K562 (cell line): ENCODE measurements around the gene STMN3. TPM values are rescaled to one million over a fixed set of nuclear protein-coding genes. Genes with fewer than 3 reads are reported as not detected.

ENCODE experiments used
- ATAC-seq: fragments of 200-7000 bp; cut with Tn5 transposase; 3 replicates; pipeline ENCODE4 v1.9.1; 2020; ENCODE audit warnings: moderate library complexity
- BruUV-seq: library from RNA; stranded (reverse); fragments of 400-500 nt; replicated peaks from 2 replicates; lab custom pipeline; 2021; lab: Mats Ljungman, UMichigan
- CTCF ChIA-PET: fragments of 300-600 bp; formaldehyde crosslinking; extraction: SDS; loops from one replicate; lab custom pipeline; 2021; ENCODE audit warnings: low intra/inter-chr PET ratio; lab: Yijun Ruan, JAX
- POLR2A ChIA-PET: fragments of 300-600, 350-650 bp; sonication (Branson Sonifier 250); formaldehyde crosslinking; extraction: SDS; loops from one replicate; lab custom pipeline; 2021; ENCODE audit warnings: antibody characterized with exemption, inconsistent platforms; lab: Yijun Ruan, JAX
- DNase-seq, 4 experiments: peaks; one replicate each; pipeline versions ENCODE4 v3.0.0 to v3.0.0-alpha.2; 2011 to 2018; ENCODE audit warnings: low spot score in 3 of 4, mixed read lengths in 3 of 4; ENCODE audit errors: extremely low read depth in 1 of 4
- FAIRE-seq: peaks from 2 replicates; lab custom pipeline; 2011; peaks lifted over from hg19 to GRCh38; lab: Jason Lieb, UNC
- H2AFZ ChIP-seq: 2 replicates; pipeline ENCODE4 v1.6.0; 2011; ENCODE audit warnings: low read depth, low read length, control low read depth, inconsistent platforms
- H3K27ac ChIP-seq: fragments of 200-600 bp; 3 replicates; pipeline ENCODE4 v1.8.0; 2011; ENCODE audit warnings: low read depth, mild to moderate bottlenecking, control low read depth, inconsistent platforms, low read length, moderate library complexity, mixed read lengths; ENCODE audit errors: extremely low read depth
- H3K27me3 ChIP-seq, 2 experiments: fragments of 300-600 bp in 1 of 2; 2 replicates in 1 of 2; 3 replicates in 1 of 2; pipeline versions ENCODE4 v1.6.0 to v1.8.0; 2011; ENCODE audit warnings: inconsistent platforms in 2 of 2, low read length in 2 of 2, mild to moderate bottlenecking in 1 of 2, mixed read lengths in 1 of 2, moderate library complexity in 1 of 2; ENCODE audit not compliant: control insufficient read depth in 2 of 2, insufficient read depth in 2 of 2
- H3K36me3 ChIP-seq: fragments of 300-600 bp; 3 replicates; pipeline ENCODE4 v1.8.0; 2011; ENCODE audit warnings: mild to moderate bottlenecking, low read length, inconsistent platforms; ENCODE audit not compliant: control insufficient read depth, insufficient read depth
- H3K4me1 ChIP-seq, 2 experiments: fragments of 200-600 bp in 1 of 2; replicated peaks in 1 of 2; 2 replicates in 1 of 2; 3 replicates in 1 of 2; pipeline versions ENCODE4 v1.5.1 to v1.8.0; 2011; ENCODE audit warnings: inconsistent platforms in 2 of 2, low read length in 2 of 2, mild to moderate bottlenecking in 1 of 2, mixed read lengths in 1 of 2, moderate library complexity in 1 of 2; ENCODE audit not compliant: control insufficient read depth in 2 of 2, insufficient read depth in 2 of 2
- H3K4me2 ChIP-seq: 2 replicates; pipeline ENCODE4 v1.6.1; 2011; ENCODE audit warnings: low read length, control low read depth, inconsistent platforms, mixed read lengths; ENCODE audit not compliant: insufficient read depth
- H3K4me3 ChIP-seq: fragments of 200-600 bp; sonication (generic), shearing (Covaris generic); 2 replicates; pipeline ENCODE4 v1.5.1; 2016; ENCODE audit warnings: control low read depth, inconsistent platforms
- H3K79me2 ChIP-seq: fragments of 200-600 bp; 3 replicates; pipeline ENCODE4 v1.8.0; 2011; ENCODE audit warnings: low read length, inconsistent platforms; ENCODE audit not compliant: control insufficient read depth, insufficient read depth
- H3K9ac ChIP-seq, 2 experiments: 2 replicates each; pipeline versions ENCODE4 v1.6.0 to v1.6.1; 2011; ENCODE audit warnings: low read depth in 2 of 2, low read length in 2 of 2, control low read depth in 1 of 2, inconsistent platforms in 1 of 2, mild to moderate bottlenecking in 1 of 2, mixed read lengths in 1 of 2; ENCODE audit not compliant: insufficient read depth in 1 of 2
- H3K9me1 ChIP-seq: one replicate; pipeline ENCODE4 v1.6.0; 2011; ENCODE audit warnings: inconsistent platforms, mild to moderate bottlenecking, low read length, moderate library complexity; ENCODE audit not compliant: control insufficient read depth, insufficient read depth
- H3K9me3 ChIP-seq: replicated peaks from 2 replicates; pipeline ENCODE4 v1.5.1; 2011; ENCODE audit warnings: low read depth, low read length, inconsistent platforms; ENCODE audit not compliant: control insufficient read depth, insufficient read depth
- H4K20me1 ChIP-seq: replicated peaks from 2 replicates; pipeline ENCODE4 v1.6.1; 2011; ENCODE audit warnings: low read length, inconsistent platforms, mixed read lengths; ENCODE audit not compliant: control insufficient read depth, insufficient read depth
- POLR2A ChIP-seq: fragments of 450-650 bp; conservative IDR thresholded peaks from 2 replicates; pipeline ENCODE4 v1.6.1; 2016
- ZNF583 ChIP-seq: fragments of 250-450 bp; sonication (Bioruptor Pico); IDR thresholded peaks from 2 replicates; pipeline ENCODE4 v1.4.0; 2020
- WGBS: fragments of 100-300 bp; shearing (Covaris generic); methylation state at CpG from one replicate; pipeline ENCODE4 v1.1.6; 2016; ENCODE audit warnings: low coverage, mixed read lengths; ENCODE audit not compliant: insufficient coverage; ENCODE audit errors: missing lambda C conversion rate; 5-methylcytosine and 5-hydroxymethylcytosine counted together
- in situ Hi-C: fragments of 300-500 bp; cut with MboI; formaldehyde crosslinking; loops from 4 replicates; pipeline ENCODE4 v1.15.0; 2018; ENCODE audit warnings: inconsistent platforms, mixed read lengths
- intact Hi-C: fragments of 100-400 bp; cut with micrococcal nuclease; formaldehyde crosslinking; loops from 2 replicates; pipeline ENCODE4 v1.14.2; 2022
- polyA plus RNA-seq, 8 experiments: library from polyadenylated mRNA; depleted of rRNA in 4 of 8; stranded (reverse) in 5 of 8; unstranded in 3 of 8; fragments of >200 nt; fragmentation: Nextera tagmentation in 2 of 8; fragmentation: Illumina TruSeq in 1 of 8; extraction: Ambion mirVana in 2 of 8; extraction: Trizol in 1 of 8; gene quantifications; 2 replicates each; pipeline versions ENCODE4 v1.2.1 to v1.2.3, GENCODE V29; 2011 to 2014; ENCODE audit warnings: inconsistent platforms in 1 of 8, missing spikeins in 1 of 8
- total RNA-seq, 7 experiments: library from RNA; depleted of rRNA in 6 of 7; stranded (reverse); fragments of >200 nt in 6 of 7; fragmentation: Illumina TruSeq in 2 of 7; extraction: Trizol in 2 of 7; gene quantifications; 2 replicates each; pipeline versions ENCODE4 v1.2.1 to v1.2.3, GENCODE V29; 2011 to 2021; ENCODE audit warnings: low replicate concordance in 1 of 7

STMN3 gene
- total and polyA plus RNA-seq, 9 of the 15 experiments (the other 6 are each of a cell fraction or from before 2014, with no cell fraction given) = 0.70 to 65.6 (median 29.4) TPM

GRCh38 chr20:63639093-63639975 is 13.9 kb downstream of the STMN3 start:
- TF ChIP-seq POLR2A (peak; percentile 39; the same call in 1 of the 2 replicates), ZNF583 (no peak)

More at GRCh38 chr20:63639093-63639975, 13.9 kb downstream of the STMN3 start:
- Histone ChIP-seq H3K9ac (peak overlapping the region in 1 of 2 experiments; percentile 41; a peak in 1 of 4 replicates), H3K9me3 (no peaks in the 10 kb centered on the region), H3K4me1 (peaks cover 0 to 51% of the 10 kb centered on the region in 2 experiments; a peak in 3 of 5 replicates), H3K36me3 (peaks cover 5% of the 10 kb centered on the region; the same call in 1 of the 3 replicates), H3K4me3 (no peak overlapping the region), H3K9me1 (no peaks in the 10 kb centered on the region), H3K4me2 (no peak overlapping the region), H3K27me3 (no peaks in the 10 kb centered on the region), H3K27ac (no peak overlapping the region), H3K79me2 (no peaks in the 10 kb centered on the region), H4K20me1 (no peaks in the 10 kb centered on the region), H2AFZ (no peak overlapping the region)
- DNase-seq (no peak), FAIRE-seq (no peak), ATAC-seq (no peak)
- no TSS peak for BruUV-seq
- ChIA-PET CTCF (no interaction called here), POLR2A (no interaction called here)
- 72% methylated on average over 12 of the region's 15 CpGs for WGBS
- in situ Hi-C loops (no loop called here), intact Hi-C loops (no loop called here)
